ENCODE results near the gene AOPEP. TPM values are rescaled to one million over a fixed set of nuclear protein-coding genes. Genes with fewer than 3 reads are reported as not detected.

Gene AOPEP
- total and polyA plus RNA-seq, 2 of the 13 experiments (the other 11 are each of a cell fraction or from before 2014, with no cell fraction given), result 22.2 to 41.6 TPM

DNA sequence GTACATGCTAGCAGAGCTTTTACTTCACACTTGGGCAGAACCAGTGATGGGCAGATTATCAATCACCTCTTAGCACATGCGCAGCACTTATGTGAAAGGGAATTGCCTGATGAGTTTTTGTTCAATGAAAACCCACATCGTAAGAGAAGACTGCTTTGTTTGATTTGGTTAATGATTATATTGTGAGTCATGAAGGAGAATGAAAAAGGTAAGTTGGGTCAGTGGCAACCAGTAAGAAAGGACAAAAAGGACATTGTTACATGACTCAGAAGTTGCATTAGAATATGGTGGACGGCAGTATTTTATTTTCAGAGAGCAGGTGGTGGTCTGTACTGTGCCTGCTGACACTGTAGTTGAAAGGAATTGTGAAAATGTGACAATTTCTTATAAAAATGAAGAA lies 127.4 kb downstream of the AOPEP start (continued):
- TF ChIP-seq, protein P1, sequence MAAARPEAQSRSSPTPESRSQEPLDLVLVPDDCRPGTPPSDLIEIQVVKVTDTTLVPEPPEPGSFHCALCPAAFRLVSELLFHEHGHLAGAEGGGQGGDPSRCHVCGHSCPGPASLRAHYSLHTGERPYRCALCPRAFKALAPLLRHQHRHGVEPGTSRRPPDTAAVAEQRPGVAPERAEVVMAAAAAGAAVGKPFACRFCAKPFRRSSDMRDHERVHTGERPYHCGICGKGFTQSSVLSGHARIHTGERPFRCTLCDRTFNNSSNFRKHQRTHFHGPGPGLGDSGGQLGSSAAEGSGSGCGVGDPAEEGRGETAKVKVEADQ (CRISPR knock-in tag; IDR thresholded peaks at IDR 0.05; ENCODE audit: borderline replicate concordance), result no peak
- no peak for TF ChIP-seq ZNF207 (IDR thresholded peaks at IDR 0.05; ENCODE audit: borderline replicate concordance)
- TF ChIP-seq, protein P2, sequence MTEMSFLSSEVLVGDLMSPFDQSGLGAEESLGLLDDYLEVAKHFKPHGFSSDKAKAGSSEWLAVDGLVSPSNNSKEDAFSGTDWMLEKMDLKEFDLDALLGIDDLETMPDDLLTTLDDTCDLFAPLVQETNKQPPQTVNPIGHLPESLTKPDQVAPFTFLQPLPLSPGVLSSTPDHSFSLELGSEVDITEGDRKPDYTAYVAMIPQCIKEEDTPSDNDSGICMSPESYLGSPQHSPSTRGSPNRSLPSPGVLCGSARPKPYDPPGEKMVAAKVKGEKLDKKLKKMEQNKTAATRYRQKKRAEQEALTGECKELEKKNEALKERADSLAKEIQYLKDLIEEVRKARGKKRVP (CRISPR knock-in tag; IDR thresholded peaks at IDR 0.05), result 0 out of 4 replicates have a peak, but pooled peaks of 1 of the 2 experiments have one; percentile 43
- TF ChIP-seq ZNF616 (CRISPR knock-in tag; IDR thresholded peaks at IDR 0.05; ENCODE audit: low read depth), result no peak
- no peak for TF ChIP-seq GFI1 (CRISPR knock-in tag; IDR thresholded peaks at IDR 0.05; ENCODE audit: borderline replicate concordance)
- no peak for TF ChIP-seq MATR3 (CRISPR knock-in tag; IDR thresholded peaks at IDR 0.05)
- no peak for TF ChIP-seq JARID2 (CRISPR knock-in tag; IDR thresholded peaks at IDR 0.05; ENCODE audit: insufficient replicate concordance)
- no peak for TF ChIP-seq ZNF230 (CRISPR knock-in tag; IDR thresholded peaks at IDR 0.05)
- TF ChIP-seq ZNF101 (CRISPR knock-in tag; IDR thresholded peaks at IDR 0.05; ENCODE audit: borderline replicate concordance, low read depth), result no peak
- TF ChIP-seq, protein P3, sequence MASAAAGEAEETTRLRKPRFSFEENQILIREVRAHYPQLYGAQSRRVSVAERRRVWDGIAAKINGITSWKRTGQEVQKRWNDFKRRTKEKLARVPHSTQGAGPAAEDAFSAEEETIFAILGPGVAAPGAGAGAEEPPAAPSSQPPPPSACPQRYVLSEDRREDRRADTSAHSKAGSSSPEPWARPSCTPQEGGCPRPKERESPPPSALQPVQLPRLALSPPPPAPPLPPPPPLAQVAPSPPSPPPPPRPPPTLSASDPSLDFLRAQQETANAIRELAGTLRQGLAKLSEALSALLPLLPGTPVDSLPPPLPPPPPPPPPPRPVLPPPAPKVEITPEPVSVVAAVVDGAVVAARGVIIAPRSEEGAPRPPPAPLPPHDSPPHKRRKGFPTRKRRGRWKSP (CRISPR knock-in tag; IDR thresholded peaks at IDR 0.05), result no peak
- TF ChIP-seq KLF13 (CRISPR knock-in tag; IDR thresholded peaks at IDR 0.05), result no peak
- no peak for TF ChIP-seq ZNF354B (CRISPR knock-in tag; IDR thresholded peaks at IDR 0.05)
- TF ChIP-seq NR2C2 (CRISPR knock-in tag; IDR thresholded peaks at IDR 0.05; ENCODE audit: borderline replicate concordance), result no peak
- TF ChIP-seq, protein P4, sequence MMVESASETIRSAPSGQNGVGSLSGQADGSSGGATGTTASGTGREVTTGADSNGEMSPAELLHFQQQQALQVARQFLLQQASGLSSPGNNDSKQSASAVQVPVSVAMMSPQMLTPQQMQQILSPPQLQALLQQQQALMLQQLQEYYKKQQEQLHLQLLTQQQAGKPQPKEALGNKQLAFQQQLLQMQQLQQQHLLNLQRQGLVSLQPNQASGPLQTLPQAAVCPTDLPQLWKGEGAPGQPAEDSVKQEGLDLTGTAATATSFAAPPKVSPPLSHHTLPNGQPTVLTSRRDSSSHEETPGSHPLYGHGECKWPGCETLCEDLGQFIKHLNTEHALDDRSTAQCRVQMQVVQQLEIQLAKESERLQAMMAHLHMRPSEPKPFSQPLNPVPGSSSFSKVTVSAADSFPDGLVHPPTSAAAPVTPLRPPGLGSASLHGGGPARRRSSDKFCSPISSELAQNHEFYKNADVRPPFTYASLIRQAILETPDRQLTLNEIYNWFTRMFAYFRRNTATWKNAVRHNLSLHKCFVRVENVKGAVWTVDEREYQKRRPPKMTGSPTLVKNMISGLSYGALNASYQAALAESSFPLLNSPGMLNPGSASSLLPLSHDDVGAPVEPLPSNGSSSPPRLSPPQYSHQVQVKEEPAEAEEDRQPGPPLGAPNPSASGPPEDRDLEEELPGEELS (CRISPR knock-in tag; IDR thresholded peaks at IDR 0.05), result 0 out of 2 replicates have a peak, but pooled peaks have one; percentile 7
- TF ChIP-seq U2AF2 (IDR thresholded peaks at IDR 0.05; ENCODE audit: low read depth, low read length), result no peak
- TF ChIP-seq ZFP36L2 (CRISPR knock-in tag; IDR thresholded peaks at IDR 0.05), result no peak
- TF ChIP-seq, protein P5, sequence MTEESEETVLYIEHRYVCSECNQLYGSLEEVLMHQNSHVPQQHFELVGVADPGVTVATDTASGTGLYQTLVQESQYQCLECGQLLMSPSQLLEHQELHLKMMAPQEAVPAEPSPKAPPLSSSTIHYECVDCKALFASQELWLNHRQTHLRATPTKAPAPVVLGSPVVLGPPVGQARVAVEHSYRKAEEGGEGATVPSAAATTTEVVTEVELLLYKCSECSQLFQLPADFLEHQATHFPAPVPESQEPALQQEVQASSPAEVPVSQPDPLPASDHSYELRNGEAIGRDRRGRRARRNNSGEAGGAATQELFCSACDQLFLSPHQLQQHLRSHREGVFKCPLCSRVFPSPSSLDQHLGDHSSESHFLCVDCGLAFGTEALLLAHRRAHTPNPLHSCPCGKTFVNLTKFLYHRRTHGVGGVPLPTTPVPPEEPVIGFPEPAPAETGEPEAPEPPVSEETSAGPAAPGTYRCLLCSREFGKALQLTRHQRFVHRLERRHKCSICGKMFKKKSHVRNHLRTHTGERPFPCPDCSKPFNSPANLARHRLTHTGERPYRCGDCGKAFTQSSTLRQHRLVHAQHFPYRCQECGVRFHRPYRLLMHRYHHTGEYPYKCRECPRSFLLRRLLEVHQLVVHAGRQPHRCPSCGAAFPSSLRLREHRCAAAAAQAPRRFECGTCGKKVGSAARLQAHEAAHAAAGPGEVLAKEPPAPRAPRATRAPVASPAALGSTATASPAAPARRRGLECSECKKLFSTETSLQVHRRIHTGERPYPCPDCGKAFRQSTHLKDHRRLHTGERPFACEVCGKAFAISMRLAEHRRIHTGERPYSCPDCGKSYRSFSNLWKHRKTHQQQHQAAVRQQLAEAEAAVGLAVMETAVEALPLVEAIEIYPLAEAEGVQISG (CRISPR knock-in tag; IDR thresholded peaks at IDR 0.05), result no peak
- TF ChIP-seq, protein P6, sequence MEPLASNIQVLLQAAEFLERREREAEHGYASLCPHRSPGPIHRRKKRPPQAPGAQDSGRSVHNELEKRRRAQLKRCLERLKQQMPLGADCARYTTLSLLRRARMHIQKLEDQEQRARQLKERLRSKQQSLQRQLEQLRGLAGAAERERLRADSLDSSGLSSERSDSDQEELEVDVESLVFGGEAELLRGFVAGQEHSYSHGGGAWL (CRISPR knock-in tag; IDR thresholded peaks at IDR 0.05), result no peak
- TF ChIP-seq ZNF7 (CRISPR knock-in tag; IDR thresholded peaks at IDR 0.05), result no peak
- no peak for TF ChIP-seq ZNF777 (CRISPR knock-in tag; IDR thresholded peaks at IDR 0.05)
- TF ChIP-seq ZNF772 (CRISPR knock-in tag; IDR thresholded peaks at IDR 0.05), result no peak
- TF ChIP-seq, protein P7, sequence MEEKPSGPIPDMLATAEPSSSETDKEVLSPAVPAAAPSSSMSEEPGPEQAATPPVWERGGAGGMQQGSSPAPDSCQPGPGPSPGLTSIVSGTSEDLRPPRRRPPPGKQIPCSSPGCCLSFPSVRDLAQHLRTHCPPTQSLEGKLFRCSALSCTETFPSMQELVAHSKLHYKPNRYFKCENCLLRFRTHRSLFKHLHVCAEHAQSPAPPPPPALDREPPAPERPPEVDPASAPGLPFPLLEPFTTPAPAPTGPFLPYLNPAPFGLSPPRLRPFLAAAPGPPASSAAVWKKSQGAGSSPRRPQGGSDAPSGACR (CRISPR knock-in tag; IDR thresholded peaks at IDR 0.05), result no peak
- no peak for TF ChIP-seq AHR (CRISPR knock-in tag; IDR thresholded peaks at IDR 0.05)
